GM21367 (cell line): Measurements from ENCODE around the gene FBXL12.
"Not testable (repeated sequence)": the region's sequence is repeated elsewhere in the genome, so short reads cannot be mapped to it uniquely, and the experiment has no call there.

Experiments used
- ATAC-seq: cut with Tn5 transposase; IDR thresholded peaks from one replicate; pipeline ENCODE4 v1.9.1; 2021; ENCODE audit not compliant: unreplicated experiment

The FBXL12 gene

GRCh38 chr19:9818734-9819595 lies at the start of gene FBXL12:
FBXL12 (minus strand) TSS chr19:9819079; CDS start chr19:9818813, 266 bp downstream.
- ATAC-seq: peak; percentile 70

- ATAC-seq: no peak
Measured at GRCh38 chr19:9865732-9866501, 47.0 kb upstream of the FBXL12 start.

GRCh38 chr19:9863759-9864158 lies 44.9 kb upstream of the FBXL12 start:
- ATAC-seq: no peak

- no peak for ATAC-seq
Measured at GRCh38 chr19:9862938-9863337, 44.1 kb upstream of the FBXL12 start.

- ATAC-seq: no peak
Measured at GRCh38 chr19:9861503-9861902, 42.6 kb upstream of the FBXL12 start.

GRCh38 chr19:9860407-9860806 lies 41.5 kb upstream of the FBXL12 start:
- ATAC-seq: no peak

GRCh38 chr19:9858766-9859165 lies 39.9 kb upstream of the FBXL12 start:
- no peak for ATAC-seq

GRCh38 chr19:9857920-9858746 lies 39.3 kb upstream of the FBXL12 start:
- ATAC-seq: no peak

- ATAC-seq: no peak
Measured at GRCh38 chr19:9857076-9857721, 38.3 kb upstream of the FBXL12 start.

- no peak for ATAC-seq
Measured at GRCh38 chr19:9856609-9857008, 37.7 kb upstream of the FBXL12 start.

- no peak for ATAC-seq
Measured at GRCh38 chr19:9854282-9854846, 35.5 kb upstream of the FBXL12 start.

GRCh38 chr19:9850235-9850959 lies 31.5 kb upstream of the FBXL12 start:
- ATAC-seq: no peak

GRCh38 chr19:9849791-9850190 lies 30.9 kb upstream of the FBXL12 start:
- ATAC-seq: no peak

- no peak for ATAC-seq
Measured at GRCh38 chr19:9848762-9849161, 29.9 kb upstream of the FBXL12 start.

- ATAC-seq: no peak
Measured at GRCh38 chr19:9848060-9848459, 29.2 kb upstream of the FBXL12 start.

- ATAC-seq: no peak
Measured at GRCh38 chr19:9847087-9847671, 28.3 kb upstream of the FBXL12 start.

- ATAC-seq: not testable (repeated sequence)
Measured at GRCh38 chr19:9843626-9844273, 24.9 kb upstream of the FBXL12 start.

- ATAC-seq: no peak
Measured at GRCh38 chr19:9842834-9843625, 24.2 kb upstream of the FBXL12 start.
